ENCODE results near the gene FCHSD1. TPM values are rescaled to one million over a fixed set of nuclear protein-coding genes. Genes with fewer than 3 reads are reported as not detected.

The FCHSD1 gene
- total RNA-seq, 2 donors from 2014 or later = 42.6 to 47.0 TPM

DNA sequence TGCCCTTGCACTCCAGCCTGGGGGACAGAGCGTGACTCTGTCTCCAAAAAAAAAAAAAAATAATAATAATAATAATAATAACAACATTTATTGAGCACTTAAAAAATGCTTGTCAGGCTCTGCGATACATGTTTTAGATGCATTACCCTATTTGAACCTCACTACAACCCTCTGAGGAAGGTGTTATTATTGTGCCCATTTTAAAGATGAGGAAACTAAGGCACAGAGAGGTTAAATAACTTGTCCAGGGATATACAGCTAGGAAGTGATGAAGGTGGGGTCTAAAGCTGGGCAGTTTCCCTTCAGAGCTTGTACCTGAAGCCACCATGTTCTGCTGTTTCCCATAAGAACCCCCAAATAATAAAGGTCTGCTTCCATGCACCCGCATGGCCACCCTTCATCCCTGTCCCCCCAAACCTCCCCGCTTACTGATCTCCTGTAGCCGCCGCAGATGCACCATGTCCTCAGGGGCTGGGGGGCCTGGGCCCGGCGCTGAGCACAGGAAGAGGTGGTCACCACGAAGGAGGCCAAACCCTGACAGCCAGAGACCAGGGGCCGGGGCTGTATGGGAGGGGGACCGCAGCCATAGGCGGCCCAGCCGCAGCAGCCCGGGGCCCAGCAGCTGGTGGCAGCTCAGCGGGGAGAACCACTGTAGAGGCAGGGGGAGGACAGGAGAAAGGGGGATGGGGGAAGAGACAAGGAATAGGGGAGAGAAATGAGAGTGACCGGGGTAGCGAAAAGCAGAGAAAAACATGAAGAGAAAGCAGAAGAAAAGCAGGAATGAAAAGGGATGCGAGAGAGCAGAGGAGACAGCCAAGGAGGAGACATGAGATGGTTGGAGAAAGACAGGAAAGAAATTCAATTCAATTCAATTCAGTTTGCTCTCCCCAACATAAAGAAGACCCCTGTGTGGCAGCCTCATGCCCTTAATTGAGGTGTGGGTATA lies 15.1 kb upstream of the FCHSD1 start:
- no peak overlapping the region for H3K27ac ChIP-seq
- DNase-seq (ENCODE audit: low spot score) = no peak
- ATAC-seq (ENCODE audit: insufficient number of reproducible peaks, low FRiP score, low read depth) = no peak
- H3K4me3 ChIP-seq = no peak overlapping the region
- H3K4me1 ChIP-seq (ENCODE audit: control insufficient read depth in 1 of 2, low read depth in 2 of 2) = no peaks in the 10 kb centered on the region
- TF ChIP-seq, protein P1, sequence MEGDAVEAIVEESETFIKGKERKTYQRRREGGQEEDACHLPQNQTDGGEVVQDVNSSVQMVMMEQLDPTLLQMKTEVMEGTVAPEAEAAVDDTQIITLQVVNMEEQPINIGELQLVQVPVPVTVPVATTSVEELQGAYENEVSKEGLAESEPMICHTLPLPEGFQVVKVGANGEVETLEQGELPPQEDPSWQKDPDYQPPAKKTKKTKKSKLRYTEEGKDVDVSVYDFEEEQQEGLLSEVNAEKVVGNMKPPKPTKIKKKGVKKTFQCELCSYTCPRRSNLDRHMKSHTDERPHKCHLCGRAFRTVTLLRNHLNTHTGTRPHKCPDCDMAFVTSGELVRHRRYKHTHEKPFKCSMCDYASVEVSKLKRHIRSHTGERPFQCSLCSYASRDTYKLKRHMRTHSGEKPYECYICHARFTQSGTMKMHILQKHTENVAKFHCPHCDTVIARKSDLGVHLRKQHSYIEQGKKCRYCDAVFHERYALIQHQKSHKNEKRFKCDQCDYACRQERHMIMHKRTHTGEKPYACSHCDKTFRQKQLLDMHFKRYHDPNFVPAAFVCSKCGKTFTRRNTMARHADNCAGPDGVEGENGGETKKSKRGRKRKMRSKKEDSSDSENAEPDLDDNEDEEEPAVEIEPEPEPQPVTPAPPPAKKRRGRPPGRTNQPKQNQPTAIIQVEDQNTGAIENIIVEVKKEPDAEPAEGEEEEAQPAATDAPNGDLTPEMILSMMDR (IDR thresholded peaks at IDR 0.05) = no peak
- no peaks in the 10 kb centered on the region for H3K27me3 ChIP-seq (replicated peaks; ENCODE audit: insufficient read depth)
- H3K9me3 ChIP-seq = no peaks in the 10 kb centered on the region
- peaks cover 4% of the 10 kb centered on the region for H3K36me3 ChIP-seq

DNA sequence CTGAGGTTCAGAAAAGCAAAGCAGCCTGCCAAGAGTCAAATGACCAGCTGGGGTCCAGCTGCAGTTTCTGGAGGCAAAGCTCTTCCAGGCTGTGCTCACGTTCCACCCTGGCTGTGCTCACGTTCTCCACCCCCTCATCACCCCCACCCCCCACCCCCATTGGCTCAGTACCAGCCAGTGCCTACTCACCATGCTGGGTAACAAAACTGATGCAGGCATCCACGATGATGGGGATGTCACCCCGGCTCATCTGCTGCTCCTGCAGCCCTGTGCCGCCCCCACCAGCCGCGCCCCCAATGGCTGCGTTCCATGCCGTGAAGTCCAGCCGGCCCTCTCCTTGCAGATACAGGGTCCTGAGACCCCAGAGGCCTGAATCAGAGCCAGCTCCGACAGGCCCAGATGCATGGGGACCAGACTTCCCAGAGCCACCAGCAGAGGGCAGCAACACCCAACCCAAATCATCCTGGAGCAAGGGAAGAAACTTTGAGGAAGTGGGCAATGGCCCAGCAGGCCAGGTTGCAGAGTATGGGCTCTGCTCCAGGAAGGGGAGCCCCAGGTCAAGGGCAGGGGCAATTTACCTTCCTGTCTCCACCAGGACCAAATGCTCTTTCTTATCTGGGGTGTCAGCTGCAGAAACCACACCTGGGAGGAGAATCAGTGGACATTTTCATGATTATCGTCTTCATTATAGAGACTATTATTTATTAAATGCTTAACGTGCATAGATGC lies 13.7 kb upstream of the FCHSD1 start:
- H3K4me1 ChIP-seq (ENCODE audit: control insufficient read depth in 1 of 2, low read depth in 2 of 2) = no peaks in the 10 kb centered on the region
- ATAC-seq (ENCODE audit: insufficient number of reproducible peaks, low FRiP score, low read depth) (no peak), DNase-seq (ENCODE audit: low spot score) (no peak)
- TF ChIP-seq, protein P1 (IDR thresholded peaks at IDR 0.05) = peak; percentile 87
- no peaks in the 10 kb centered on the region for H3K27me3 ChIP-seq (replicated peaks; ENCODE audit: insufficient read depth)
- no peak overlapping the region for H3K27ac ChIP-seq
- H3K9me3 ChIP-seq = no peaks in the 10 kb centered on the region
- H3K4me3 ChIP-seq = no peak overlapping the region
- peaks cover 4% of the 10 kb centered on the region for H3K36me3 ChIP-seq

DNA sequence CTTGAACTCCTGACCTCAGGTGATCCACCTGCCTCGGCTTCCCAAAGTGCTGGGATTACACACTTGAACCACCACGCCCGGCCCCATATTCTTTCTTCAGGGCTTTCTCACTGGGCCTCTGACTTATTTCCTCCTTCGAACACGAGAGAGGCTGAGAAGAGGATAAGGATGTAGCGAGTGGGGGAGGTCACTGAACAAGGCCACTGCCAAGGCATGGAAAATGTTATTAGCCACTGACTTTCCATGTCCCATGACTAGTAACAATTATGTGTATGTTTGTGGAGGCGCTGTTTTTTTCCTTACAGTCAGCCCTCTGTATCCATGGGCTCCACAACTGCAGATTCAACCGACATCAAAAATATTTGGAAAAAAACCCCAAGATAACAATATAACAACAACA lies 12.3 kb upstream of the FCHSD1 start:
- no peaks in the 10 kb centered on the region for H3K27me3 ChIP-seq (replicated peaks; ENCODE audit: insufficient read depth)
- no peak overlapping the region for H3K4me3 ChIP-seq
- H3K9me3 ChIP-seq = no peaks in the 10 kb centered on the region
- no peak for DNase-seq (ENCODE audit: low spot score)
- no peaks in the 10 kb centered on the region for H3K4me1 ChIP-seq (ENCODE audit: control insufficient read depth in 1 of 2, low read depth in 2 of 2)
- no peak overlapping the region for H3K27ac ChIP-seq
- peaks cover 4% of the 10 kb centered on the region for H3K36me3 ChIP-seq
- TF ChIP-seq, protein P1 (IDR thresholded peaks at IDR 0.05) = no peak
- no peak for ATAC-seq (ENCODE audit: insufficient number of reproducible peaks, low FRiP score, low read depth)

DNA sequence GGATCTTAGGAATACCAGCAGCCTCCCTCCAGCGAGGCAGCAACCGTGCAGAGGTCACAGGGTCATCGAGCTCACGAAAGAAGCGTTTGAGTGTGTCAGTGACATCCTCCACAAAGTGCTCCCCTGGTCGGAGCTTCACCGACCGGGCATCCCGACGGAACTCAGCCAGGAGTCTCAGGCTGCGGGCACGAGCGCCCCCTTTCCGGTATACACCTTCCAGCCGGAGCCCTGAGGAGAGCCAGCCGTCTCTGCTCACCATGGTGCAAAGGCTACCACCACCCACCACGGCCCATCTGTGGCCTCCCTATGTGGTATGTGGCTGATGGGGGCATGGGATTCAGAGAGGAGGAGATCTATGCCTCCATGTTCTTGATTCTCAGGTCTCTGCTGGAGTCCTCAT lies 10.8 kb upstream of the FCHSD1 start:
- H3K9me3 ChIP-seq = no peaks in the 10 kb centered on the region
- no peak for ATAC-seq (ENCODE audit: insufficient number of reproducible peaks, low FRiP score, low read depth)
- TF ChIP-seq, protein P1 (IDR thresholded peaks at IDR 0.05) = no peak
- DNase-seq (ENCODE audit: low spot score) = no peak
- peaks cover 4% of the 10 kb centered on the region for H3K36me3 ChIP-seq
- H3K27me3 ChIP-seq (replicated peaks; ENCODE audit: insufficient read depth) = no peaks in the 10 kb centered on the region
- no peaks in the 10 kb centered on the region for H3K4me1 ChIP-seq (ENCODE audit: control insufficient read depth in 1 of 2, low read depth in 2 of 2)
- no peak overlapping the region for H3K4me3 ChIP-seq
- no peak overlapping the region for H3K27ac ChIP-seq

DNA sequence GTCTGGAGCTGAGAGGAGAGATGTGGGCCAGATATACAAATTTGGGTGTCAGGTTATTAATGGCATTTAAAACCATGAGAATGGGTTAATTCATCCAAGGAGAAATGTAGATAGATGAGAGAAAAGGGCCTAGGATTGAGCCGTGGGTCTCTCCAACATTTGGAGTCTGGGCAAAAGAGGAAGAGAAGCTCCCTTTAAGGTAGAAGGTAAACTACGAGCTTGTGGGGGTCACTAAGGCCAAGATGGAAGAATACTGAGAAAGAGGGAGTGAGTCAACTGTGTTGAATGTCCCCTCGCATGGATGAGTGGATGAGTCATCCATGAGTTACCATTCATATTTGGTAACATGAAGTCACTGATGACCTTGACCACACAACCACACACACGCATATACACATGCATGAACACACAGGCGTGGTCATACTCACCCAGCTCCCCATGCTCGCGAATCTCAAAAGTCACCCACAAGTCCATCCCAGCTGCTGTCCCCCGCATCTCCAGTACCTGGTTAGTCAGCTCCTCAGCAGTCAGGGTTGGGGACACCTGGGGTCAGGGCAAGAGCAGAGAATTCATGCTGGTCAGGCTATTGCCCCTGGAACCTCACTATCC lies 6.8 kb upstream of the FCHSD1 start:
- Histone ChIP-seq H3K4me3 (no peak overlapping the region), H3K27ac (no peak overlapping the region), H3K4me1 (ENCODE audit: control insufficient read depth in 1 of 2, low read depth in 2 of 2) (no peaks in the 10 kb centered on the region), H3K9me3 (no peaks in the 10 kb centered on the region), H3K36me3 (peaks cover 4% of the 10 kb centered on the region), H3K27me3 (replicated peaks; ENCODE audit: insufficient read depth) (no peaks in the 10 kb centered on the region)
- TF ChIP-seq, protein P1 (IDR thresholded peaks at IDR 0.05) = no peak
- ATAC-seq (ENCODE audit: insufficient number of reproducible peaks, low FRiP score, low read depth) (no peak), DNase-seq (ENCODE audit: low spot score) (no peak)

All from thoracic aorta (tissue), 2 donors.